Ascending aorta (tissue), 2 donors: ENCODE results near the gene HSD17B7. TPM values are rescaled to one million over a fixed set of nuclear protein-coding genes. Genes with fewer than 3 reads are reported as not detected.
"Not testable (repeated sequence)": the region's sequence is repeated elsewhere in the genome, so short reads cannot be mapped to it uniquely, and the experiment has no call there.

Experiments used
- DNase-seq, 2 donors: peaks; one replicate each; pipeline ENCODE4 v3.0.0-alpha.2; 2019; ENCODE audit warnings: low spot score in 2 of 2
- H3K27ac ChIP-seq, 2 donors: fragments of 200-600 bp; sonication (generic); one replicate each; pipeline ENCODE4 v1.5.1; 2016 to 2017; ENCODE audit warnings: mild to moderate bottlenecking in 1 of 2
- H3K27me3 ChIP-seq: fragments of 200-600 bp; sonication (generic); one replicate; pipeline ENCODE4 v1.5.1; 2017
- H3K36me3 ChIP-seq, 2 donors: fragments of 200-600 bp; sonication (generic); one replicate each; pipeline ENCODE4 v1.5.1; 2016
- H3K4me1 ChIP-seq, 2 donors: fragments of 200-600 bp; sonication (generic); one replicate each; pipeline ENCODE4 v1.5.1; 2016 to 2017; ENCODE audit warnings: mild to moderate bottlenecking in 1 of 2
- H3K4me3 ChIP-seq, 2 donors: fragments of 200-600 bp; sonication (generic); one replicate each; pipeline ENCODE4 v1.5.1; 2016 to 2017; ENCODE audit warnings: mild to moderate bottlenecking in 1 of 2
- H3K9me3 ChIP-seq, 2 donors: fragments of 200-600 bp; sonication (generic); one replicate each; pipeline ENCODE4 v1.5.1; 2016
- intact Hi-C: fragments of 100-400 bp; cut with DNase I; formaldehyde crosslinking; loops from one replicate; pipeline ENCODE4 v1.15.1; 2023
- total RNA-seq: library from RNA; depleted of rRNA; stranded (reverse); fragments of >200 nt; gene quantifications from one replicate; pipeline ENCODE4 v1.1.0, GENCODE V29; 2016
- TF ChIP-seq, protein P1 (sequence below), 3 experiments: fragments of 200-600 bp in 2 of 3; fragments of 450-650 bp in 1 of 3; sonication (generic) in 2 of 3; IDR thresholded peaks; one replicate each; pipeline ENCODE4 v1.5.1; 2016 to 2019; ENCODE audit warnings: antibody characterized with exemption in 3 of 3, mild to moderate bottlenecking in 1 of 3, moderate library complexity in 1 of 3

Gene HSD17B7
- total RNA-seq, 1 donor from 2014 or later, result 6.6 TPM

DNA sequence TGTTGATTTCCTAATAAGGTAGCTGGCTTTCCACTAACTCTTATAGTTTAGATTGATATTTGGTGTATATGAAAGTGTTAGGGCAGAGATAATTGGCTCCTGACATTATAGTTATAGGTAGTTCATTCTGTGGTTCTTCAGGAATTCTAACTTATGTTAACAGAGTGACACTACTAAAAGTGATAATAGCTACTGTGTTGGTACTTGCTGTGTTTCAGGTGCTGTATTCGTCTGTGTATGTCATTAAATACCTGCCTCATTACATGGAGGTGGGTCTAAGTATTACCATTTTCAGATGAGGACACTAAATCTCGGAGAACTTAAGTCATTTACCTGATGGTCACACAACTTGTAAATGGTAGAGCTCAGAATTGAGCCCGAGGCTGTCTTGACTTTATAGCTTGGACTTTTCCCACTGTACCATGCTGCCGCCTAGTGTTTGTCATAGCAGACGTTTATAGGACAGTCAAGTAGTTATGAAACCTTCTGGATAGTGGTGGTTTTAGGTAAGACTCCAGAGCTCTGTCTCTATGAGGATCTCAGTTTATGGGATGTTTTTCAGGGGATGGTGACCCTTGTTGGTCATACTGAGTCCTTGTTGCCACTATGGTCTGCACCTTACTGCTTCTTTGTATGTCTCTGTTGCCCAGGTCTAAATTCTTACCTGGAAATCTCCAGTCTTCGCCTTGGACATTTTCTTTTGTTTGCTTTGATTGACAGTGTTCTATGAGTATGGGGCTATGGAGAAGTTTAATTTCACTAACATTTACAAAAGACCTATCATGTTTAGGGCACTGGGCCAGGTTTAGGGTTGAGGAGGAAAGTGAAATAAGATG is 9.7 kb downstream of the HSD17B7 start:
- H3K27ac ChIP-seq, H3K4me1 ChIP-seq, H3K4me3 ChIP-seq, H3K27me3 ChIP-seq, H3K9me3 ChIP-seq: not testable (repeated sequence)
- peaks cover 11 to 39% of the 10 kb centered on the region in 2 donors for H3K36me3 ChIP-seq
- TF ChIP-seq, protein P1, sequence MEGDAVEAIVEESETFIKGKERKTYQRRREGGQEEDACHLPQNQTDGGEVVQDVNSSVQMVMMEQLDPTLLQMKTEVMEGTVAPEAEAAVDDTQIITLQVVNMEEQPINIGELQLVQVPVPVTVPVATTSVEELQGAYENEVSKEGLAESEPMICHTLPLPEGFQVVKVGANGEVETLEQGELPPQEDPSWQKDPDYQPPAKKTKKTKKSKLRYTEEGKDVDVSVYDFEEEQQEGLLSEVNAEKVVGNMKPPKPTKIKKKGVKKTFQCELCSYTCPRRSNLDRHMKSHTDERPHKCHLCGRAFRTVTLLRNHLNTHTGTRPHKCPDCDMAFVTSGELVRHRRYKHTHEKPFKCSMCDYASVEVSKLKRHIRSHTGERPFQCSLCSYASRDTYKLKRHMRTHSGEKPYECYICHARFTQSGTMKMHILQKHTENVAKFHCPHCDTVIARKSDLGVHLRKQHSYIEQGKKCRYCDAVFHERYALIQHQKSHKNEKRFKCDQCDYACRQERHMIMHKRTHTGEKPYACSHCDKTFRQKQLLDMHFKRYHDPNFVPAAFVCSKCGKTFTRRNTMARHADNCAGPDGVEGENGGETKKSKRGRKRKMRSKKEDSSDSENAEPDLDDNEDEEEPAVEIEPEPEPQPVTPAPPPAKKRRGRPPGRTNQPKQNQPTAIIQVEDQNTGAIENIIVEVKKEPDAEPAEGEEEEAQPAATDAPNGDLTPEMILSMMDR (IDR thresholded peaks at IDR 0.05), result peak; percentile 42 to 67 (median 62)
- intact Hi-C loops, result loop anchor here (1.0 kb wide), 1 partner anchor 187 kb away; no protein-coding TSS in a partner anchor
- DNase-seq, result peak in 1 of 2 donors; percentile 86

DNA sequence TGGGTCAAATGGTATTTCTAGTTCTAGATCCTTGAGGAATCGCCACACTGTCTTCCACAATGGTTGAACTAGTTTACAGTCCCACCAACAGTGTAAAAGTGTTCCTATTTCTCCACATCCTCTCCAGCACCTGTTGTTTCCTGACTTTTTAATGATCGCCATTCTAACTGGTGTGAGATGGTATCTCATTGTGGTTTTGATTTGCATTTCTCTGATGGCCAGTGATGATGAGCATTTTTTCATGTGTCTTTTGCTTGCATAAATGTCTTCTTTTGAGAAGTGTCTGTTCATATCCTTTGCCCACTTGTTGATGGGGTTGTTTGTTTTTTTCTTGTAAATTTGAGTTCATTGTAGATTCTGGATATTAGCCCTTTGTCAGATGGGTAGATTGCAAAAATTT is 17.0 kb downstream of the HSD17B7 start:
- DNase-seq, H3K9me3 ChIP-seq, H3K4me3 ChIP-seq, H3K4me1 ChIP-seq, H3K27ac ChIP-seq, H3K27me3 ChIP-seq, intact Hi-C loops: not testable (repeated sequence)
- H3K36me3 ChIP-seq, result peaks cover 9 to 24% of the 10 kb centered on the region in 2 donors

DNA sequence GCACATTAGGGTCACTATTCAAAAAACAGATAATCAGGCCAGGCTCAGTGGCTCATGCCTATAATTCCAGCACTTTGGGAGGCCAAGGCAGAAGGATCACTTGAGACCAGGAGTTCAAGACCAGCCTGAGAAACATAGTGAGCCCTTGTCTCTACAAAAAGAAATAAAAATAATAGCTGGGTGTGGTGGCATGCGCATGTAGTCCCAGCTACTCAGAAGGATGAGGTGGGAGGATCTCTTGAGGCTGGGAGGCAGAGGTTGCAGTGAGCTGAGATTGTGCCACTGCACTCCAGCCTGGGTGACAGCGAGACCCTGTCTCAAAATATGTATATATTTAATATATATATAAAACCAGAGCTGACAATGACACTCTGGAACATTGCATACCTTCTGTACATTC is 21.9 kb downstream of the HSD17B7 start:
- DNase-seq, H3K27me3 ChIP-seq, H3K36me3 ChIP-seq, H3K27ac ChIP-seq, H3K4me3 ChIP-seq, H3K9me3 ChIP-seq, H3K4me1 ChIP-seq, intact Hi-C loops: not testable (repeated sequence)

DNA sequence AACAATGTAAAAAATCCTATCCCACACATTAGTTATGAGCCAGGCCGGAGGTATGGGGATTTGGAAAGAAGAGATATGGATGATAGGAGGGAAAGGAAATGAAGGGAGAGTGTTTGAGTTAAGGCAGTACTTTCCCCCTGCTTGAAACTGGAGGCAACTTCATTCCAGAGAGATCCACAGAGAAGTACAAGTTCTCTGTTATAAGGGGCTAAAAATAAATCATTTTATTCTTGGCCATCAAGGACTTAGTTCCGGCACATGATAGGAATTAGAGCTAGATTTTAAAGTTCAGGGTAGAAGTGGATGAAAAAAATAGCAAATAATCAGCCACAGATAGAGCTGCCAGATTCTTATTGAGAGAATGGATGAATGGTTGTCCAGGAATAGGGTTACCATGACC is 27.6 kb downstream of the HSD17B7 start:
- H3K27ac ChIP-seq, H3K36me3 ChIP-seq, DNase-seq, intact Hi-C loops, H3K9me3 ChIP-seq, H3K27me3 ChIP-seq, H3K4me3 ChIP-seq, H3K4me1 ChIP-seq: not testable (repeated sequence)

DNA sequence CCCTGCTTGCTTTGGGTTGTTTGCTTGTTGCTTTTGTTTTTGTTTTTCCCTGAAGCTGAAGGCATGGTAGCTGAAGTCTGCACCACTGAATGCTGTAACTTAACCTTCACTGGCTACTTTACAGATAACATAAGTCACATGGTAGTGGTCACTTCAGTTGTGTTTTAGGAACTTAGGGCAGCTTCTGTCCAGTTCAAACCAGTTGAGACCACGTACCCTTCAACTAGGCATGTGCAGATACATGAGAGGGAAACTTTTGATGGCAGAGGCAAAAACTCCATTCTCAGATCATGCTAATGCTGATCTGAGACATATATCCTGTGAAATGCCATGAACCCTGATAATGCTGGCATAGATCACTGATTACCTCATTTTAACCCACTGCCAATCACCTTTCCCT is 28.2 kb downstream of the HSD17B7 start:
- H3K4me1 ChIP-seq, H3K27ac ChIP-seq, H3K9me3 ChIP-seq, intact Hi-C loops, H3K4me3 ChIP-seq, DNase-seq, H3K36me3 ChIP-seq, H3K27me3 ChIP-seq: not testable (repeated sequence)

DNA sequence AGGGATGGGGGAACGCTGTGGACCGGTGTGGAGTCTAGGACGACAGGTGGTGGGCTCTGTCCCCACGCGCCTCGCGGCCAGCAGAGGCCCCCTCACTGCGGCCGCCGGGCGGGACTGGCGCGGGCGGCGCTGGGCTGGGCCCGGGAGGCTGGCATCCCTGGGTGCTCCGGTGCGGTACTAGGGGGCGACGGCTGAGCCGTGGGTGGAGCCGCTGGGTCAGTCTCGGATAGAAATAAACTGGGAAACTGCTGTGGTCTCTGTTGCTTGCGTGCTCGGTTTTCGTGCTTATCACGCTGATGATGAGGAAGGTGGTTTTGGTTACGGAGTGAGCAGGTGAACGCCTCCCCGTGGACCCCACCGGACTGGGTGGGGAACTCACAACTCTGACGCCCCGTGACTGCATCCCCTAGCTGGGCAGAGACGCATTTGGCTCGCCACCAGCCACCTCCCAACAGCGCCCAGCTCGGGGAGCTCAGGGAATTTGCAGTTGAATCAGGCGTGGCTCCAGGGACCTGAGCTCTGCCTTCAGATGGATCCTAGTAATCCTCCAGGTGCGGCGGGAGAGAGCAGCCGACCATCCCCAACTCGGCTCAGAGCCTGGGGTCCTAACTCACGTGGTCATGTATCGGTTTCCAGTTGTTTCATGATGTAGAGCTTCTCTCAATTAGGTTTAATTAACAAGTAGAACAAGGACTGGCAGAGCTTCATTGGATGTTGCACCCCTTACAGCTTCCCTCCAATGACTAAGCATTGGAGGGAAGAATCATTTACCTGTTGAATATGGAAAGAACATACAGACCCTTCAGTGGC is 32.1 kb downstream of the HSD17B7 start:
- intact Hi-C loops, result no loop called here
- Histone ChIP-seq H3K9me3 (no peaks in the 10 kb centered on the region), H3K36me3 (no peaks in the 10 kb centered on the region), H3K4me3 (peak overlapping the region; percentile 54 to 67), H3K27me3 (no peaks in the 10 kb centered on the region), H3K4me1 (no peaks in the 10 kb centered on the region), H3K27ac (no peak overlapping the region)
- TF ChIP-seq, protein P1 (IDR thresholded peaks at IDR 0.05), result no peak
- DNase-seq, result no peak

DNA sequence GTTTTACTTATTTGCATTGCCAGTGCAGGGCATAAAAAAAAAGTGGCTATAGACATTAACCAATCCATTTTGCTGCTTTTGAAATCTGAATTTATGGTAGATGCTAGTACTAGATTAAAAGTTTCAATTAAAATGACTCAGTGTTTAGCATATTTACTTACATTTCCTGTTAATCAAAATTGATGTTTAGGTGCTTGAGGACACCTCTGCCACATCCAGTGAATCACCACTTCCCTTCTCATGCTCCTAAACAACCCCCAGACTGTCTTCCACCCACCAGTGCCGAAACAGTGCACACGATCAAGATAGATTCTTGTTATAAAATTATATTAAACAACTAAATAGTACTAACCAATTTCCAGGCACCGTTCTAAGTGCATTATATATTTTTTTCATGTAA is 32.7 kb downstream of the HSD17B7 start:
- H3K27ac ChIP-seq, result no peak overlapping the region
- H3K27me3 ChIP-seq, result no peaks in the 10 kb centered on the region
- H3K9me3 ChIP-seq, result no peaks in the 10 kb centered on the region
- intact Hi-C loops, result no loop called here
- no peaks in the 10 kb centered on the region for H3K4me1 ChIP-seq
- H3K4me3 ChIP-seq, result no peak overlapping the region
- TF ChIP-seq, protein P1 (IDR thresholded peaks at IDR 0.05), result no peak
- no peak for DNase-seq
- no peaks in the 10 kb centered on the region for H3K36me3 ChIP-seq
